ENCODE data around the gene GCKR. TPM values are rescaled to one million over a fixed set of nuclear protein-coding genes. Genes with fewer than 3 reads are reported as not detected.

GCKR gene
- total RNA-seq, 1 donor from 2014 or later: 0.84 TPM

Other genes starting within 250 kb of the GCKR start
- gene SLC30A3, start 233.8 kb upstream of the GCKR start, total RNA-seq: not detected
- not detected for gene DNAJC5G, start 221.4 kb upstream of the GCKR start, total RNA-seq
- 0.16 TPM for gene TRIM54, start 214.4 kb upstream of the GCKR start, total RNA-seq
- 0.56 TPM for gene UCN, start 188.4 kb upstream of the GCKR start, total RNA-seq
- gene MPV17, start 173.7 kb upstream of the GCKR start, total RNA-seq: 42.7 TPM
- gene GTF3C2, start 140.1 kb upstream of the GCKR start, total RNA-seq: 50.8 TPM
- 29.2 TPM for gene EIF2B4, start 126.5 kb upstream of the GCKR start, total RNA-seq
- 62.1 TPM for gene SNX17, start 126.2 kb upstream of the GCKR start, total RNA-seq
- 11.4 TPM for gene ZNF513, start 116.1 kb upstream of the GCKR start, total RNA-seq
- 57.3 TPM for gene PPM1G, start 87.2 kb upstream of the GCKR start, total RNA-seq
- gene NRBP1, start 68.2 kb upstream of the GCKR start, total RNA-seq: 86.6 TPM
- gene KRTCAP3, start 54.5 kb upstream of the GCKR start, total RNA-seq: 26.0 TPM
- 10.3 TPM for gene IFT172, start 7.1 kb upstream of the GCKR start, total RNA-seq
- gene FNDC4, start 1.6 kb upstream of the GCKR start, total RNA-seq: 8.5 TPM
- gene ZNF512, start 86.2 kb downstream of the GCKR start, total RNA-seq: 9.2 TPM
- gene CCDC121, start 132.2 kb downstream of the GCKR start, total RNA-seq: 1.3 TPM
- gene GPN1, start 132.2 kb downstream of the GCKR start, total RNA-seq: 26.5 TPM
- gene SUPT7L, start 166.8 kb downstream of the GCKR start, total RNA-seq: 11.7 TPM
- gene SLC4A1AP, start 167.1 kb downstream of the GCKR start, total RNA-seq: 13.3 TPM

Measured in esophagus mucosa (tissue), 1 donor.